HG02884 (cell line): Measurements from ENCODE around the gene PRR19.

Source experiments
- ATAC-seq: cut with Tn5 transposase; IDR thresholded peaks from one replicate; pipeline ENCODE4 v1.9.1; 2021; ENCODE audit warnings: mild to moderate bottlenecking, moderate library complexity; ENCODE audit not compliant: unreplicated experiment

The PRR19 gene

DNA sequence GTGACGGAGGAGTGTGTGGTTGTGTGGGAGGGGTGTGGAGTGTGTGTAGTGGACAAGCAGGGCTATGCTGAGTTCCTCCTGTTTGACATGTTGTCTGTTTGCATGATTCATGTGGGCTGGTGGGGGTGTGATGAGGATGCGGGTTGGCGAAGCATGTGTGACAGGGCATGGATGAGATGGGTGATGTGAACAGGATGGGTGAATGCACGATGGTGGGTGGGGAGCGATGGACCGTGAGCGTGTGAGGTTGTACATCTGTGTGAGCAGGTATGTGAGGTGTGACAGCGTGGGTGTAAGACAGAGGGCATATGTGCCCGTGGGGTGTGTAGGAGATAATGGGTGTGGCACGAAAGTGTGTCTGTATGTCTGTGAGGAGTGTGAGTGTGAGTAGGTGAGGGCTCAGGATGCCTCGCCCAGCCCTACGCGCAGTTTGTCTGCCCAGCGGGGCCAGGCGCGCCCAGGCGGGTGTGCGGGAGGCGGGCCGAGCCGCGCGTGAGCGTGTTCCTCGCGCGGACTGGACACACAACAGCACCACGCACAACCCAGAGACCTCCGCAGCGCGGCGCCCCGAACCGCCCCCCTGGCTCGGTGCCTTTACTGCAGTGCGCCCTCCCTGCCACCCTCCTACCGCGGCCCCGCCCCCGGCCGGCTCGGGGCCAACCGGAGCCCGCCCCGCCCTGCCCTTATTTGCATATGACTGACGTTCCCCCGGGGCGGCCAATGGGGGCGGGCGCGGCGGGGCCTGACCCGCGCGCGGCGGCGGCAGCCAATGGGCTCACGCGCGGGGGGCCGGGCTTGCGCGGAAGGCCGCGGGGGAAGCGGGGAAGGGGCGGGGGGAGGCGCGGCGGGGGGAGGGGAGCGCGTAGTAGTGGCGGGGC lies 18.5 kb upstream of the PRR19 start:
- peak; percentile 41 for ATAC-seq

GRCh38 chr19:42284066-42284501 lies 17.8 kb upstream of the PRR19 start:
- peak; percentile 26 for ATAC-seq

- ATAC-seq = no peak
These were observed 17.2 kb upstream of the PRR19 start for GRCh38 chr19:42284591-42285341.

GRCh38 chr19:42285541-42285941 lies 16.4 kb upstream of the PRR19 start:
- ATAC-seq = no peak

- ATAC-seq = no peak
These were observed 16.0 kb upstream of the PRR19 start for GRCh38 chr19:42285988-42286348.

DNA sequence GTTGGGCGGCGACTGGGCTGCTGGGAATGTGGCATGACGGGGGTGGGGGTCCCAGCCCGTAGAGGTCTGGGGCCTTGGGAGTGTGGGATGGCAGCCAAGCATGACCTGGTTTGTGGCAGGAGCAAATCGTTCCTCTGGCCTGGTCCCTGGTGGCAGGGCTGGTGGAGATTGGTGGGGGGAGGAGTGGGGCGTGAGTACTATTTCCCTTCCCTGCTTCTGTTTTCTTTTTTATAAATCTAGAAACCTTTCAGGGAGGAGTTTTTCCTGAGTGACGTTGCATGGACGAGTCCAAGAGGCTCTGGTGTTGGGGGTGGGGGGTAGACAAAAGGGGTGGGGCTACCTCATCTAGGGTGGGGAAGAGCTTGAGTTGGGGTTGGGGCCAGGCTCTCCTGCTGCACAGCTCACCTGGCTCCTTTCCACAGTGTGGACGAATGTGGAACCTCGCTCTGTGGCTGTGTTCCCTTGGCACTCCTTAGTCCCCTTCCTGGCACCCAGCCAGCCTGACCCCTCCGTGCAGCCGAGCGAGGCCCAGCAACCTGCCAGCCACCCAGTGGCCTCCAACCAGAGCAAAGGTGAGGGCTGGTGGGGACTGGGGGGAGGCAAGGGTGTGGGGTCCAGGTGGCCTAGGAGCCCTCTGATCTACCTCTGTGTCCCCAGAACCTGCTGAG lies 15.4 kb upstream of the PRR19 start:
- no peak for ATAC-seq

DNA sequence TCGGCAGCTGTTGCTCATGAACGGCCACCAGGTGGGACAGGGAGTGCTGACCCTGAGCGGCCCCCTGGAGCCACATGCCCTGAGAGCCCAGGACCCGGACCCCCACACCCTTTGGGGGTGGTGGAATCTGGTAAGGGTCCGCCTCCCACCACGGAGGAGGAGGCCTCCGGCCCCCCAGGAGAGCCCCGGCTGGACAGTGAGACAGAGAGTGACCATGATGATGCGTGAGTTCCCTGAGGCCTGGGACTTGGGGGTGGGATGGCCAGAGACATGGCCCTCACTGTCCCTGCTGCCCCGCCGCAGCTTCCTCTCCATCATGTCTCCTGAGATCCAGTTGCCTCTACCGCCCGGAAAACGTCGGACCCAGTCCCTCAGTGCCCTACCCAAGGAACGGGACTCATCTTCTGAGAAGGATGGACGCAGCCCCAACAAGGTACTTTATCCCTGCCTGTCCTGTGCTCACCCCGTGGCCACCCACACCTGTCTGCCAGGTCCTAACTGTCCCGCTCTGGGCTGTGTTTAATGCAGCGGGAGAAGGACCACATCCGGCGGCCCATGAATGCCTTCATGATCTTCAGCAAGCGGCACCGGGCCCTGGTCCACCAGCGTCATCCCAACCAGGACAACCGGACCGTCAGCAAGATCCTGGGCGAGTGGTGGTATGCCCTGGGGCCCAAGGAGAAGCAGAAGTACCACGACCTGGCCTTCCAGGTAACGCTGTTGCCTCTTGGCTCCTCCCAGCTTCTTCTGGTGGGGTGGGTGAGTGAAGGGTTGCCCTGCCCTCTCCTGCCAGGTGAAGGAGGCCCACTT lies 14.7 kb upstream of the PRR19 start:
- ATAC-seq = no peak

DNA sequence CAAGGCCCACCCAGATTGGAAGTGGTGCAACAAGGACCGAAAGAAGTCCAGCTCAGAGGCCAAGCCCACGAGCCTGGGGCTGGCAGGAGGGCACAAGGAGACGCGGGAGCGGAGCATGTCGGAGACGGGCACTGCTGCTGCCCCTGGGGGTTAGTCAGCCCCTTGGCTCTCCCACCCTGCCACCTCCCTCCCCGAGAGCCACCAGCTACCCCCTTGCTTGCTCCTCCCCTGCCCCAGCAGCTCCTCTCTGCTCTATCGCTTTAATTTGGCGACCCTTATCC lies 14.2 kb upstream of the PRR19 start:
- ATAC-seq = no peak

GRCh38 chr19:42288387-42288786 lies 13.5 kb upstream of the PRR19 start:
- no peak for ATAC-seq

GRCh38 chr19:42288881-42289555 lies 12.9 kb upstream of the PRR19 start:
- no peak for ATAC-seq

- no peak for ATAC-seq
These were observed 12.3 kb upstream of the PRR19 start for GRCh38 chr19:42289556-42290041.

DNA sequence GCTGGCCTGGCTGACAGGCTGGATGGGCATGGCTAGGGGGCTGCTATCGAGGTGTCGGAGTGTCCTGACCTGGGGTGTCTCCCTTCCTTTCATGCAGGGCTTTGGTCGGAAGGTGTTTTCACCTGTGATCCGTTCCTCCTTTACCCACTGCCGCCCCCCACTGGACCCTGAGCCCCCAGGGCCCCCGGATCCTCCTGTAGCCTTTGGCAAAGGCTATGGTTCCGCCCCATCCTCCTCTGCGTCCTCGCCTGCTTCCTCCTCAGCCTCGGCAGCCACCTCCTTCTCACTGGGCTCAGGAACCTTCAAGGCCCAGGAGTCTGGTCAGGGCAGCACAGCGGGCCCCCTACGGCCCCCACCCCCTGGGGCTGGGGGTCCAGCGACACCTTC lies 11.8 kb upstream of the PRR19 start:
- no peak for ATAC-seq

- ATAC-seq = no peak
These were observed 11.2 kb upstream of the PRR19 start for GRCh38 chr19:42290523-42291434.

DNA sequence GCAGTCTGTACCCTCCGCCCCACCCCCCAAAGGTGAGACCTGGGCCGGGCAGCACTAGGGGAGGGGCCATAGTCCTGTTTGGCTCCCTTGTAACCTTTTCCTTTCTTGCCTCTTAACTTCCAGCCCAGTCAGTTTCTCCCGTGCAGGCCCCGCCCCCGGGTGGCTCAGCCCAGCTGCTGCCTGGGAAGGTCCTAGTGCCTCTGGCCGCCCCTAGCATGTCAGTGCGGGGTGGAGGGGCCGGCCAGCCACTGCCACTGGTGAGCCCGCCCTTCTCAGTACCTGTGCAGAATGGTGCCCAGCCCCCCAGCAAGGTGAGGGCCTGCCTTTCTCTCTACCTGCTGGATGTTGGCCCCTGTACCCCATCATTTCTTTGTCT lies 10.5 kb upstream of the PRR19 start:
- no peak for ATAC-seq

DNA sequence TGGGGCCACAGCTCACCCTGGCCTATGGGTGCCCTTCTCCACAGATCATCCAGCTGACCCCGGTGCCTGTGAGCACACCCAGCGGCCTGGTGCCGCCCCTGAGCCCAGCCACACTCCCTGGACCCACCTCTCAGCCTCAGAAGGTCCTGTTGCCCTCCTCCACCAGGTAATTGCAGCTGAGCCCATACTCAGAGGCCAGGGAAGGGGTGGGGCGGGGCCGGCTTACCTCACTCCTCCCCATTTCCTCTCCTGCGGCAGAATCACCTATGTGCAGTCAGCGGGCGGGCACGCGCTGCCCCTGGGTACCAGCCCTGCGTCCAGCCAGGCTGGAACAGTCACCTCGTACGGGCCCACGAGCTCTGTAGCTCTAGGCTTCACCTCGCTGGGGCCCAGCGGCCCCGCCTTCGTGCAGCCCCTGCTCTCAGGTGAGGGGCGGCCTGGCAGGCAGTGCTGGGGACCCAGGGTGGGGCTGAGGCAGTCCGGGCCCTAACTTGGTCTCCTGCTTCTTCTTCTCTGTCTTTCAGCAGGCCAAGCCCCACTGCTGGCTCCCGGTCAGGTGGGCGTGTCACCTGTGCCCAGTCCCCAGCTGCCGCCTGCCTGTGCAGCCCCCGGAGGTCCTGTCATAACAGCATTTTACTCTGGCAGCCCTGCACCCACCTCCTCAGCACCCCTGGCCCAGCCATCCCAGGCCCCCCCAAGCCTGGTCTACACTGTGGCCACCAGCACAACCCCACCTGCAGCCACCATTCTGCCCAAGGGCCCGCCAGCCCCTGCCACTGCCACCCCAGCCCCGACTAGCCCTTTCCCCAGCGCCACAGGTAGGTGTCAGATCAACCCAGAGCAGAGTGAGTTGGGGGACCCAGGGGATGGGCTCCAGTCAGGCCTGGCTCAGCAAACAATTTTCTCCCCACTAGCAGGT lies 9.6 kb upstream of the PRR19 start:
- no peak for ATAC-seq

DNA sequence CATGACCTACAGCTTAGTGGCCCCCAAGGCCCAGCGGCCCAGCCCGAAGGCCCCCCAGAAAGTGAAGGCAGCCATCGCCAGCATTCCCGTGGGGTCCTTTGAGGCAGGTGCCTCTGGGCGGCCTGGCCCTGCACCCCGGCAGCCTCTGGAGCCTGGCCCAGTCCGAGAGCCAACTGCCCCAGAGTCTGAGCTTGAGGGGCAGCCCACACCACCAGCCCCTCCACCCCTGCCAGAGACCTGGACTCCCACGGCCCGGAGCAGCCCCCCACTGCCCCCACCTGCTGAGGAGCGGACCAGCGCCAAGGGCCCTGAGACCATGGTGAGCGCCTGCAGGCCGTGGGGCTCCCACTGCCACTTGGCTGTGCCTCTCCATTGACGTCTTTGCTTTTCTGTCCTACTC lies 9.0 kb upstream of the PRR19 start:
- ATAC-seq = no peak

GRCh38 chr19:42293540-42293939 lies 8.4 kb upstream of the PRR19 start:
- no peak for ATAC-seq

DNA sequence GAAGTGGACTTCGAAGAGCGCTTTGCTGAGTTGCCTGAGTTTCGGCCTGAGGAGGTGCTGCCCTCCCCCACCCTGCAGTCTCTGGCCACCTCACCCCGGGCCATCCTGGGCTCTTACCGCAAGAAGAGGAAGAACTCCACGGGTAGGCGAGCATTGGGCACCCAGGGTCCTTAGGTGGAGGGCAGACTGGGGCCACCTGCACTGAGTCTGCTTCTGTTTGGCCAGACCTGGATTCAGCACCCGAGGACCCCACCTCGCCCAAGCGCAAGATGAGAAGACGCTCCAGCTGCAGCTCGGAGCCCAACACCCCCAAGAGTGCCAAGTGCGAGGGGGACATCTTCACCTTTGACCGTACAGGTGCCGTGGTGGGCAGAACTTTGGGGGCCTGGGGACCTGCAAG lies 8.0 kb upstream of the PRR19 start:
- ATAC-seq = no peak
